ENCODE measurements around the gene CNDP2.
"Not testable (repeated sequence)": the region's sequence is repeated elsewhere in the genome, so short reads cannot be mapped to it uniquely, and the experiment has no call there.

The CNDP2 gene

DNA sequence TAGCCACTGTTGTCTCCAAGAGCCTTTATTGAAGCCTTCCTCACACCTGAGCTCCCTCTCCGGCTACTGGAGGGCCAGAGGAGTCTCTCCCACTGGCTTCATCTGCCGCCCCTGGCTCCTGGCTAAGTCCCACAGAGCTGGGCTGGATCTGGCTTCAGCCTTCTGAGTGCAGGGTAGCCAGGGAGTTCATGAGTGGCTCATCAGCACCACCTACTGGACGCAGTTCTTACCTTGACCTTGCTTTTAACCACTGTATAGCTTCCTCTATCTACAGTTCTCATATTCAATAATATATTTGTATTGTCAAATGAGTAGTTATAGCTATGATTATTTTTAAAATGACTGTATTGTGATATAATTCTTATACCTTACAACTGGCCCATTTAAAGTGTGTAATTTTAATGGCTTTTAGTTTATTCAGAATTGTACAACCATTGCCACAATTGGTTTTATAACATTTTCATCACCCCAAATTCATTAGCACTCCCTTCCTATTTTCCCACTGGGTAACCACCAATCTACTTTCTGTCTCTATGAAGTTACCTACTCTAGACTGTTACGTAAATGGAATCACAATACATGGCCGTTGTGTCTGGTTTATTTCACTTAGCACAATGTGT, 55.9 kb downstream of the CNDP2 start:
- Histone ChIP-seq H3K27ac (ENCODE audit: low read length) (no peak overlapping the region), H3K4me3 (ENCODE audit: low read length in 2 of 2) (no peak overlapping the region), H3K36me3 (ENCODE audit: control insufficient read depth in 2 of 2, insufficient read depth in 2 of 2, low read length in 2 of 2) (no peaks in the 10 kb centered on the region), H3K9me3 (ENCODE audit: control insufficient read depth in 2 of 2, low read length in 2 of 2) (peaks cover 0 to 6% of the 10 kb centered on the region in 2 donors), H3K27me3 (ENCODE audit: control insufficient read depth in 1 of 2, insufficient read depth in 2 of 2, low read length in 2 of 2) (no peaks in the 10 kb centered on the region), H3K9ac (ENCODE audit: low read length in 2 of 2) (no peak overlapping the region), H3K4me1 (ENCODE audit: control insufficient read depth, insufficient read depth, low read length) (peaks cover 2% of the 10 kb centered on the region)

DNA sequence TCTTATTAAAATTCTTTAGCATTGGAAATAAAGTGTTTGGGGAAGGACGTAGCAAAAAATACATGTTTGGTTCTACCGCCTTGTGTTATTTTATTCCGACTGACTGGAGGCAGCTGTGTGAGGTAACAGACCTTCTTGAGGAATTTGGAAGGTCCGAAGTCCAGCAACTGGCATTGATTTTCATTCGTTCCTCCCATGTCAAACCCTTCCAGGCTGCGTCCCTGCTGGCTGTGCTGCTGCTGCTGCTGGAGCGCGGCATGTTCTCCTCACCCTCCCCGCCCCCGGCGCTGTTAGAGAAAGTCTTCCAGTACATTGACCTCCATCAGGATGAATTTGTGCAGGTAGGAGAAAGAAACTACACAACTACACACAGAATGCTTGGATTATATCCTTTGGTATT, 60.0 kb downstream of the CNDP2 start:
- Histone ChIP-seq H3K27me3 (ENCODE audit: control insufficient read depth in 1 of 2, insufficient read depth in 2 of 2, low read length in 2 of 2) (peaks cover 0 to 2% of the 10 kb centered on the region in 2 donors), H3K4me1 (ENCODE audit: control insufficient read depth, insufficient read depth, low read length) (no peaks in the 10 kb centered on the region), H3K9me3 (ENCODE audit: control insufficient read depth in 2 of 2, low read length in 2 of 2) (no peaks in the 10 kb centered on the region), H3K9ac (ENCODE audit: low read length in 2 of 2) (no peak overlapping the region), H3K27ac (ENCODE audit: low read length) (no peak overlapping the region), H3K4me3 (ENCODE audit: low read length in 2 of 2) (no peak overlapping the region), H3K36me3 (ENCODE audit: control insufficient read depth in 2 of 2, insufficient read depth in 2 of 2, low read length in 2 of 2) (no peaks in the 10 kb centered on the region)

DNA sequence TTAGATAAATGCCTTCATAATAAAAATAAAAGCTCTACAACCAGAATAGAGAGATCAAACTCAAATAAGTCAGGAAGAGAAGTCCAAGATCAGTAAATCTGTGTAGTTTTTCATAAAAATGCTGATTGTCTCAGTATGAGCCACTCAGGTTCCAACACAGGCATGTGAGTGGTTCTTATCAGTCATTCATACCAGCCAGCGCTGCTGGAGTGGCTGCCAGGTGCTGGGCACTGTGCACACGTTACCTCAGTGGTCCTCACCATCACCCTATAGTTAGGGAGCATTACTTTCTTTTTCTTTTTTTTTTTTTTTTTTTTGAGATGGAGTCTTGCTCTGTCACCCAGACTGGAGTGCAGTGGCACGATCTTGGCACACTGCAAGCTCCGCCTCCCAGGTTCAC, 61.9 kb downstream of the CNDP2 start:
- Histone ChIP-seq H3K36me3 (ENCODE audit: control insufficient read depth in 2 of 2, insufficient read depth in 2 of 2, low read length in 2 of 2) (no peaks in the 10 kb centered on the region), H3K27me3 (ENCODE audit: control insufficient read depth in 1 of 2, insufficient read depth in 2 of 2, low read length in 2 of 2) (peaks cover 0 to 2% of the 10 kb centered on the region in 2 donors), H3K9me3 (ENCODE audit: control insufficient read depth in 2 of 2, low read length in 2 of 2) (no peaks in the 10 kb centered on the region)

DNA sequence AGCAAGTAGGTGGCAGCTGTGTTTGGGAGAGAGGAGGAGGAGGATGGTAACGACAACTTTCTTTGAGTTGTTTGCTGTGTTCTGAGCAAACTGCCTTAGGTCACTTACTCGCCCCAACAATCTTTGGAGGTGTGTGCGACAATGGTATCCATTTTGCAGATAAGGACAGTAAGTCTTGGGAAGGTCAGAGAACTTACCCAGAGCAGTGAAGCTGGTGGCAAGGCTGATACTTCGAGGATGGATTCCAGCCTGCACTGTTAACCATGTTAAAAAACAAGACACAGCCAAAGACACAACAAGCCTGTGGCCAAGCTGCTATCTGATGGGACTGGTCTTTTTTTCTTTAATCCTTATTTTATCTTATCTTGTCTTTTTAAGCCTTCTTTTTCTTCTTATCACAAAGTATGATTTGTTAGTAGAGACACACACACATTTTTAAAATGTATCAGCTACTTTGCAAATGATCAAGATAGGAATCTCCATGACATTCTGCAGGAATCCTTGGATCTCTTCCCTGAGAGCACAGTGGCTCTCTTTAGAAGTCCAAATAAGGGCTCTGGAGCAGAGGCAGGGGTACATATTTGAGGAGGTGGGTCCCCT, 66.1 kb downstream of the CNDP2 start:
- Histone ChIP-seq H3K9me3 (ENCODE audit: control insufficient read depth in 2 of 2, low read length in 2 of 2) (no peaks in the 10 kb centered on the region), H3K27me3 (ENCODE audit: control insufficient read depth in 1 of 2, insufficient read depth in 2 of 2, low read length in 2 of 2) (peaks cover 0 to 2% of the 10 kb centered on the region in 2 donors), H3K4me1 (ENCODE audit: control insufficient read depth, insufficient read depth, low read length) (no peaks in the 10 kb centered on the region), H3K36me3 (ENCODE audit: control insufficient read depth in 2 of 2, insufficient read depth in 2 of 2, low read length in 2 of 2) (no peaks in the 10 kb centered on the region), H3K27ac (ENCODE audit: low read length) (no peak overlapping the region), H3K4me3 (ENCODE audit: low read length in 2 of 2) (no peak overlapping the region), H3K9ac (ENCODE audit: low read length in 2 of 2) (no peak overlapping the region)

More for the DNA sequence above, 61.9 kb downstream of the CNDP2 start:
- no peak overlapping the region for H3K4me3 ChIP-seq (ENCODE audit: low read length in 2 of 2)
- H3K9ac ChIP-seq (ENCODE audit: low read length in 2 of 2) = no peak overlapping the region
- H3K27ac ChIP-seq (ENCODE audit: low read length) = no peak overlapping the region
- no peaks in the 10 kb centered on the region for H3K4me1 ChIP-seq (ENCODE audit: control insufficient read depth, insufficient read depth, low read length)

DNA sequence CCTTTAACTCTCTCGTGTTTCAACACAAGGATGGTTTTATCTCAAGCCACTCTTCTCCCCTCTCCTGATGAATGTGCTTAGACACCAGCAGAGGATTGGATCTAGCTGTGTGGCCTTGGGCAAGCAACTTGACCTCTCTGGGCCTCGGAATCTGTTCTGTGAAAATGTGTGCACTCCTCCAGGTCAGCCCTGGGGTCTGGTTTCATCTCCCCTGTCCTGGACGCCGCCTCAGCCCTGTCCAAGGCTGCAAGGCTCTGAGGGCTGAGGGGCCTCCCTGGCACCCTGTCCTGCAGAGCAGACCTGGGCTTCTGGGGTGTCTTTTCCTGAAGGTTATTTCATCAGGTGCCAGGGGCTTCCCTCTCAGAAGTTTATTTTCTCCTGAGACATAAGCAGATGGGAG, 66.6 kb downstream of the CNDP2 start:
- H3K9me3 ChIP-seq (ENCODE audit: control insufficient read depth in 2 of 2, low read length in 2 of 2) = no peaks in the 10 kb centered on the region
- H3K27ac ChIP-seq (ENCODE audit: low read length) = no peak overlapping the region

DNA sequence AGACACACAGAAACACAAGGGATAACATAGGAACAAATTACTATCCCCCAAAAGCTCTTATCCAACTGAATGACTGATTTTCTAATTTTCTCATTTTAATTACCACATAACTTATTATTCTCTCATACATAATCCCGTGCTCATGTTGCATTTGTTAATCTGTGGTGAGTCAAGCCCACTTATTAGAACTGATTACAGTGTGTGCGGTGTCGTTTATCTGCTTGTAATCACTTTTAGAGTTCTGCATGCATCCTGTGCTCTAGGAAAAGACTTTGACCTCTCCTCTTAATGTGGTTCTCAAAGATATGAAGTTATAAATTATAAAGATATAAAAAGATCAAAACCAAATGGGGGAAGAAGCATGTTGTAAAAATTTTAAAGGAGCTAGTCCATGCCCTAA, 67.8 kb downstream of the CNDP2 start:
- Histone ChIP-seq H3K27ac (ENCODE audit: low read length) (no peak overlapping the region), H3K36me3 (ENCODE audit: control insufficient read depth in 2 of 2, insufficient read depth in 2 of 2, low read length in 2 of 2) (no peaks in the 10 kb centered on the region)

More for the DNA sequence above, 66.6 kb downstream of the CNDP2 start:
- Histone ChIP-seq H3K27me3 (ENCODE audit: control insufficient read depth in 1 of 2, insufficient read depth in 2 of 2, low read length in 2 of 2) (peaks cover 0 to 2% of the 10 kb centered on the region in 2 donors), H3K9ac (ENCODE audit: low read length in 2 of 2) (no peak overlapping the region), H3K4me1 (ENCODE audit: control insufficient read depth, insufficient read depth, low read length) (no peaks in the 10 kb centered on the region), H3K4me3 (ENCODE audit: low read length in 2 of 2) (no peak overlapping the region), H3K36me3 (ENCODE audit: control insufficient read depth in 2 of 2, insufficient read depth in 2 of 2, low read length in 2 of 2) (no peaks in the 10 kb centered on the region)

DNA sequence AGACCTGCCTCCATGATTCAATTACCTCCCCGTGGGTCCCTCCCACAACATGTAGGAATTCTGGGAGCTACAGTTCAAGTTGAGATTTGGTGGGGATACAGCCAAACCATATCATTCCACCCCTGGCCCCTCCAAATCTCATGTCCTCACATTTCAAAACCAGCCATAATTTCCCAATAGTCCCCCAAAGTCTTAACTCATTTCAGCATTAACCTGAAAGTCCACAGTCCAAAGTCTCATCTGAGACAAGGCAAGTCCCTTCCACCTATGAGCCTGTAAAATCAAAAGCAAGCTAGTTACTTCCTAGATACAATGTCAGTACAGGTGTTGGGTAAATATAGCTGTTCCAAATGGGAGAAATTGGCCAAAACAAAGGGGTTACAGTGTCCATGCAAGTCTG, 69.0 kb downstream of the CNDP2 start:
- H3K4me3 ChIP-seq (ENCODE audit: low read length in 2 of 2); H3K9ac ChIP-seq (ENCODE audit: low read length in 2 of 2); H3K9me3 ChIP-seq (ENCODE audit: control insufficient read depth in 2 of 2, low read length in 2 of 2); H3K36me3 ChIP-seq (ENCODE audit: control insufficient read depth in 2 of 2, insufficient read depth in 2 of 2, low read length in 2 of 2); H3K27me3 ChIP-seq (ENCODE audit: control insufficient read depth in 1 of 2, insufficient read depth in 2 of 2, low read length in 2 of 2); H3K4me1 ChIP-seq (ENCODE audit: control insufficient read depth, insufficient read depth, low read length); H3K27ac ChIP-seq (ENCODE audit: low read length): not testable (repeated sequence)

More for the DNA sequence above, 67.8 kb downstream of the CNDP2 start:
- Histone ChIP-seq H3K4me3 (ENCODE audit: low read length in 2 of 2) (no peak overlapping the region), H3K9me3 (ENCODE audit: control insufficient read depth in 2 of 2, low read length in 2 of 2) (no peaks in the 10 kb centered on the region), H3K4me1 (ENCODE audit: control insufficient read depth, insufficient read depth, low read length) (no peaks in the 10 kb centered on the region), H3K9ac (ENCODE audit: low read length in 2 of 2) (no peak overlapping the region), H3K27me3 (ENCODE audit: control insufficient read depth in 1 of 2, insufficient read depth in 2 of 2, low read length in 2 of 2) (peaks cover 0 to under 1% of the 10 kb centered on the region in 2 donors)

DNA sequence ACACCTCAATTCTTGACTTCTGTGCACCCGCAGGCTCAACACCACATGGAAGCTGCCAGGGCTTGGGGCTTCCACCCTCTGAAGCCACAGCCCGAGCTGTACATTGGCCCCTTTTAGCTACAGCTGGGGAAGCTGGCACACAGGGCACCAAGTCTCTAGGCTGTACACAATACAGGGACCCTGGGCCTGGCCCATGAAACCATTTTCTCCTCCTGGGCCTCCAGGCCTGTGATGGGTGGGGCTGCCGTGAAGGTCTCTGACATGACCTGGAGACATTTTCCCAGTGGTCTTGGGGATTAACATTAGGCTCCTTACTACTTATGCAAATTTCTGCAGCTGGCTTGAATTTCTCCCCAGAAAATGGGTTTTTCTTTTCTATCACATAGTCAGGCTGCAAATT, 69.8 kb downstream of the CNDP2 start:
- not testable (repeated sequence) for H3K9me3 ChIP-seq (ENCODE audit: control insufficient read depth in 2 of 2, low read length in 2 of 2); H3K36me3 ChIP-seq (ENCODE audit: control insufficient read depth in 2 of 2, insufficient read depth in 2 of 2, low read length in 2 of 2)

DNA sequence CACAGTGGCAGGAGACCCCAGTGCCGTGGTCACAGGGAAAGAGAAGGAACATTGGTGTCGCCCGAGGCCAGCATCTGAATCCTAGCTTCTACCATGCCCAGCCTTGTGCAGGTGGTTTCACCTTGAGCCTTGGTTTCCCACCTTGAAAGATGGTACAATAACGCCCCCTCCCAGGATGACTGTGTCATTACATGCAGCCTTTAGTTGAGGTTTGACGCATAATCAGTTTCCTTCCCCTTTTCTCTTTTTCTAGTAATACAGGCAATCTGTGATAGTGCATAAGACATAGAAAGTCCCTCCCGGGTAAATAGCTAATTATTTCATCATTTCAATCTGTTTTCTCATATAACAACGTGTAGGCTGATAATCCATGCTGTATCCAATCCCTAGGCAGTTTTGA, 71.7 kb downstream of the CNDP2 start:
- peaks cover 0 to 3% of the 10 kb centered on the region in 2 donors for H3K27me3 ChIP-seq (ENCODE audit: control insufficient read depth in 1 of 2, insufficient read depth in 2 of 2, low read length in 2 of 2)
- H3K9me3 ChIP-seq (ENCODE audit: control insufficient read depth in 2 of 2, low read length in 2 of 2) = no peaks in the 10 kb centered on the region
- no peak overlapping the region for H3K4me3 ChIP-seq (ENCODE audit: low read length in 2 of 2)
- no peaks in the 10 kb centered on the region for H3K36me3 ChIP-seq (ENCODE audit: control insufficient read depth in 2 of 2, insufficient read depth in 2 of 2, low read length in 2 of 2)
- no peak overlapping the region for H3K27ac ChIP-seq (ENCODE audit: low read length)
- no peaks in the 10 kb centered on the region for H3K4me1 ChIP-seq (ENCODE audit: control insufficient read depth, insufficient read depth, low read length)
- no peak overlapping the region for H3K9ac ChIP-seq (ENCODE audit: low read length in 2 of 2)

More for the DNA sequence above, 69.8 kb downstream of the CNDP2 start:
- not testable (repeated sequence) for H3K27ac ChIP-seq (ENCODE audit: low read length); H3K4me3 ChIP-seq (ENCODE audit: low read length in 2 of 2); H3K9ac ChIP-seq (ENCODE audit: low read length in 2 of 2); H3K4me1 ChIP-seq (ENCODE audit: control insufficient read depth, insufficient read depth, low read length); H3K27me3 ChIP-seq (ENCODE audit: control insufficient read depth in 1 of 2, insufficient read depth in 2 of 2, low read length in 2 of 2)

DNA sequence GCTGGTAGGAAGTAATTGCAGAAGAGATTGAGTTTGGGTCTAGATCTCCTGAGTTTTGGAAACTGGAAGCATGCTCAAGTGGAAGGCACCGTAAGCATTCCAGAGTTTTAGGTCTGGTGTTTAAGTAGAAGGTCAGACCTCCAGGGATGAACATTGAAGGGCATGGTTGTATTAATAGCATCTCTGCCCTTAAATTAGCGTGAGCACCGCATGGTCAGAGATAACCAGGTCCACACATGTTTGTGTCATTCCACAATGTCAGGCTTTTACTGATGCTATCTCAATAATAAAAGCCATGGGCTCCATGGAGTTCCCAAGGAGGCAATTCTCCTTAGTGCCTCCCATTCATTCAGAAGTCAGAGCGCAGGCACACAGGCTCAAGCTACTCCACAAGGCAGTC, 73.2 kb downstream of the CNDP2 start:
- Histone ChIP-seq H3K9ac (ENCODE audit: low read length in 2 of 2) (no peak overlapping the region), H3K27me3 (ENCODE audit: control insufficient read depth in 1 of 2, insufficient read depth in 2 of 2, low read length in 2 of 2) (peaks cover 0 to 3% of the 10 kb centered on the region in 2 donors), H3K4me1 (ENCODE audit: control insufficient read depth, insufficient read depth, low read length) (no peaks in the 10 kb centered on the region), H3K9me3 (ENCODE audit: control insufficient read depth in 2 of 2, low read length in 2 of 2) (no peaks in the 10 kb centered on the region), H3K4me3 (ENCODE audit: low read length in 2 of 2) (no peak overlapping the region), H3K27ac (ENCODE audit: low read length) (no peak overlapping the region), H3K36me3 (ENCODE audit: control insufficient read depth in 2 of 2, insufficient read depth in 2 of 2, low read length in 2 of 2) (no peaks in the 10 kb centered on the region)

DNA sequence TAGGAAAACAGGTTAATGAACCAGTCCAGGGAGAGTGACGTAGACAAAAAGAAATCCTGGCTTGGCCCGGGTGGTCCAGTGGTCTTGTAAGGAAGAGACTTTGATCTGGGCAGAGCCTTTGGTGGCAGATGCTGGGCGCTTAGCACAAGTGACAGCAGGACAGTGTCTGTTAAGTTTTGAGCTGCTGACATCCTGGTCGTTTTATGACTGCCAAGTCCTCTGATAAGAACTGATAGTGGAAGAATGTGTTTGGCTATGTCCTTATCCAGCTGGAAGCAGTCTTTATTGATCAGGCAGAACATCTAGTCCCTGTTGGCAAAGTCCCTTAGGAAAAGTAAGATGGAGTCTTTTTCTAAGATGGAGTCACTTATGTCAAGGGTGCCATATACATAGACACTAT, 74.1 kb downstream of the CNDP2 start:
- Histone ChIP-seq H3K27ac (ENCODE audit: low read length) (no peak overlapping the region), H3K9ac (ENCODE audit: low read length in 2 of 2) (no peak overlapping the region), H3K36me3 (ENCODE audit: control insufficient read depth in 2 of 2, insufficient read depth in 2 of 2, low read length in 2 of 2) (no peaks in the 10 kb centered on the region), H3K4me3 (ENCODE audit: low read length in 2 of 2) (no peak overlapping the region), H3K27me3 (ENCODE audit: control insufficient read depth in 1 of 2, insufficient read depth in 2 of 2, low read length in 2 of 2) (peaks cover 0 to 3% of the 10 kb centered on the region in 2 donors), H3K9me3 (ENCODE audit: control insufficient read depth in 2 of 2, low read length in 2 of 2) (no peaks in the 10 kb centered on the region), H3K4me1 (ENCODE audit: control insufficient read depth, insufficient read depth, low read length) (no peaks in the 10 kb centered on the region)
